Endometrial microvascular endothelial cells (primary cell): ENCODE data around the gene JAG2. TPM values are rescaled to one million over a fixed set of nuclear protein-coding genes. Genes with fewer than 3 reads are reported as not detected.

Experiments used
- in situ Hi-C: cut with HindIII; loops from 2 replicates; pipeline ENCODE4 v1.10.0; 2017; ENCODE audit warnings: low sequenced_read_pairs, low pct_unique_long_range_greater_than_20kb; ENCODE audit errors: inconsistent ontology term
- total RNA-seq: library from RNA; depleted of rRNA; stranded (reverse); fragments of >200 nt; gene quantifications from one replicate; pipeline ENCODE4 v1.2.3, GENCODE V29; 2015; ENCODE audit errors: inconsistent ontology term

Gene JAG2
- total RNA-seq, 1 donor from 2014 or later = 15.2 TPM

DNA sequence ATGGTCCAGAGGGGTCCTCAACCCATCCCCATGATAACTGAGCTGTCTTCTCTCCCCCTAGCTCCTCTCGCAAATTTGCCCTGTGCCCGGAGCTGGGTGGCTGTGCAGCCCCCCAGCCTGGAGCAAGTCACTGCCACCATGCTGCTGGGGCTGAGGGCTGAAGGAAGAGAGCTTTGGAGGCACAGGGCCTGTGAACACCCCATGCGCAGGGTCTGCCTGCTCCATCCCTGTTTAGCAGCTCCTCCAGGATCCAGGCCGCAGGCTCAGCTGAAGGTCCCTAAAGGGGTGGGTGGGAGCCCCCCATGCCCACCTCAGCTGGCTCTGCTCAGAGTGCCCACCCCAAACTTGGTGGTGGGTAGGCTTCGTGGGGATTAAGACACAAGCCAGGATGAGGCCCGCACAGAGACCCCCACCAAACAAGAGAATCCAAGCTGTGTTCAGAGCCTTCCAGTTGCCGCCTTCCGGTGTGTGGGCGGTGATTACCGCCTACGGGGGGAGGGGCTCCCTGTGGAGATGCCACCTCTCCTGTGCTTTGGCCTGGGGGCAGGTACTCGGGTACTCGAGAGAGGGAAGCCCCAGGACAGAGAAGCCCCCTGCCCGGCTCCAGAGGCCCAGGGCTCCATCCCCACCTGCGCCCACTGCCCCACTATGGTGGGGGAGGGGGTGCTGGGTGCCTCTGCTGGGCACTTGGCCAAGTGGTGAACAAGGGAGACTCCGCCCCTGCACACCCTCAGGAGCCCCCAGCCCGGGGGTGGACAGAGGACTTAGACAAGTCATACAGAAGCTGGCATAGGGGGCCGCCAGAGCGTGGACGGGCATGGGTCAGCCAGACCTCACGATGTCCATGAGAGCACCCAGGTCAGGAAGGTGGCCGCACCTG lies 1.4 kb upstream of the JAG2 start:
- in situ Hi-C loops = no loop called here

DNA sequence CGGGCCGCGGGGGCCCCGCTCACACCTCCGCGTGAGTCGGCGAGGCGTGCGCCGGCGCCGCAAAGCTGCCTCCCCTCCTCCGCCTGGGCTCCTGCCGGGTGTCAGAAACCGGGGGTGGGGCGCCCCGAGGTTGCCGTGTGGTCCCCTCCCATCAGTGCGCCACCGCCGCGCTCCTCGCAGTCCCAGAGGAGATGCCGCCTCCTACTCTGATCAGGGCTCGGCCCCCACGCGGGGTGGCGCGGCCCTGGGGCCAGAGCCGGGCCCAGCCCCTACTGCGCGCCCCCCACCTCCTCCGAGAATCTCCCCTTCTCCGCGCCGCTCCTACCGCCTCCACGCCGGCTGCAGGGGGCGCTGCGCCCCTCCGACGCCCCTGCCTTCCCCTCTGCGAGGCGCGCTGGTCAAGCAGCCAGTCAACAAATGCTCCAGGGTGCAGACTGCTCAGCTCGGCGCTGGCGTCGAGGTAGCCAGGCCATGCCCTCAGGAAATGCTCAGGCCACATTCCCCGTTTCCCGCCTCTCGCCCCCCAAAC lies 467 bp upstream of the JAG2 start:
- in situ Hi-C loops = no loop called here

DNA sequence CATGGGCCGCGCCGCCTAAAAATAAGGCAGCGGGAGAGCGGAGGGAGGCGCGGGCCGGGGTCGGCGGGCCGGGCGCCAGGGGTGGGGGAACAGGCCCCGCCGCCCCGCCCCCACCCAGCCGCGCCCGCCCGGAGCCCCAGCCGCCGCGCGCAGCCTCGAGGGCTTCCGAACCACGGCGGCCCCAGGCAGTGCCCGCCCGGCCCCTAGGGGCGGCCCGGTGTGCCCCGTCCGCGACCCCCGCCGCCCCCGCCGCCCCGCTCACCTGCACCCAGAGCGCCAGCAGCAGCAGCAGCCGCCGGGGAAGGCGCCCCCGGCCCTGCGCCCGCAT lies 519 bp downstream of the JAG2 start:
- in situ Hi-C loops = no loop called here

DNA sequence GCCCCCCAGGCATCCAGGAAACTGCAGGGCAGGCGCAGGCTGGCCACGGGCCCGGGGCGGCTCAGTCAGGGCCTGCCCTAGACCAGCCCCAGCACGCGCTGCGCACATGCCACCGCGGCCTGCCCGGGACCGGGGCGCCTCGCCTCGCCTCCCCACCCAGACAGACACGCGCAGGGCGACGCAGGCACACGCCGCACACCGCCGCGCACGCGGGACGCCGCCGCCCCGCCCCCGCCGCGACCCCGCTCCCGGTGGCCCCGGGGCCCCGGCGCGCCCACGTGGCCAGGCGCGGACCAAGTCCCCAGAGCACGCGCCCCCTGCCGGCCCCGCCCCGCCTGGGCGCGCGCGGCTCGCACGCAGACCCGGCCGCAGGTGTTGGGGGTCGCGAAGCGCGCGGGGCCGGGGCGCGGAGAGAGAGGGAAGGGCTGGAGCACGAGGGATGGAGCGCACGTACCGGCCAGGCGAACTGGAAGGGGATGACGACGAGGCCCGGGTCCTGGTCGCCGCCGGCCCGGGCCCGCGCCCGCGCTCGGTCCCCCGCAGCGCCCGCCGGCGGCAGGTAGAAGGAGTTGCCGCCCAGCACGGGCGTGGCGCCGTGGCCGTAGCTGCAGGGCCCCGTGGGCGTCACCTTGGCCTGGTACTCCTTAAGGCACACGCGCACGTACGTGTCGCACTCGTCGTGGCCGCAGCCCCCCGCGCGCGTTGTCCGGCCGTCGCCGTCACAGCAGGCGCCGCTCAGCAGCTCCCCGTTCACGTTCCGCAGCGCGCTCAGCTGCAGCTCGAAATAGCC lies 1.1 kb downstream of the JAG2 start:
- in situ Hi-C loops = no loop called here

DNA sequence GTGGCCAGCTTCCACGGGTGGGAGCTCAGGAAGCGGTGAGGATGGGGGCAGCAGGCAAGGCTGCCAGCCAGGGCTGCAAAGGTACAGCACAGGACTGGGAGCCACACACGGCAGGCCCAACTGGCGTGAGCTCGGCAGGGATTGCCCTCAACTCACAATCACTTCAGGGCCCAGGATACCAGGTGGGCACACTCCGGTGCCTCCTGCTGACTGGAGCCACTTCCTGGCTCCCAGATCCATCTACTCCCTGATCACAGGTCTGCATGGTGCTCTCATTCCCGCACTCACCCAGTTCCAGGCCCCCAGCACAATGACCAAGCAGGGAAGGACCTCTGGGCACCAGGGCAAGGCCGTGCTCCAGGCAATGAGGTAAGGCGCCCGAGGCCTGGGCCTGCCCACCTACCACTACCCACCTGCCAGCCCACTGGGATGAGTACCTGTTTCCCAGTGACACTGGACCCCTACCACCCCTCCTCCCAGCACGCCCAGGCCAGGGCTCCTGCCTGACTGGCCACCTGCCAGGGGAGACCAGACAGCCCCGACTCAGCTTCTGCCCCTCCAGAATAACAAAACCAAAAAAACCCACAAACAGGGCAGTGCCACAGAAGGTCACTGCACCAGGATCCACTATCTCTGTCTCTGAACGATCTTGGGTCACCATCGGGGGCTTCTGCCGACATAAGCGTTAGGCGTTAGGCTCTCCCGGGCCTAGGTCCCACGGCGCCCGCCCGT lies 1.8 kb downstream of the JAG2 start:
- in situ Hi-C loops = no loop called here

DNA sequence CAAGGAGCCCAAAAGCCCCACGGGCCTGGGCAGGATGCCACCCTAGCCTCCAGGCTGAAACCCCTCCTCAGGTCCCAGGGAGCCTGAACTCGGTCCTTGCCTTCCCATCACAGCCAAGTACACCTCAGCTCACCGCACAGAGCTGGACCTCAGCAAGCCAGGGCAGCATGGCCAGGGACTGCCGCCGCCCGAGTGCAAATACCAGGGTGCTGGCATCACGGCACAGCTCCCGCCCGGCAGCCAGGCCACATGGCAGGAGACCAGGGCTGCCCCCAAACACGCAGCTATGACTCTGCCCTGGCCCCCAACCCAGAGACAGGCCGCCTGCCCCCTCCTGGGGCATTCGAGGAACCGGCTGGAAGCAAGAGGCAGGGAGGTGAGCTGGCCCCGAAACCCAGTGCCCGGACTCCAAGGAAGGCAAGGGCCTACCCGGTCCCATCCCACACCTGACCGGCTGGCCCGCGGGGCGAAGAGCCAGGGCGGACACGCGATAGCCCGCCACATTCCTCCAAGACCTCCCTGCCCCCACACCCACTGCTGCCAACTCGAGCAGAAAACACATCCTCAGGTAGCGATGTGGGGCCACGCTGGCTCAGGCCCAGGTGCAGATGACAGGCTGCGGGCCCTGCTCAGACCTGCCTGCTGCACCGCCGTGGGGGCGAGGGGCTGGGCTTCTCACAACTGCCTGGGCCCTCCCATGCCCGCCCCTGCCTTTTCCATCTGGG lies 2.7 kb downstream of the JAG2 start:
- in situ Hi-C loops = no loop called here

DNA sequence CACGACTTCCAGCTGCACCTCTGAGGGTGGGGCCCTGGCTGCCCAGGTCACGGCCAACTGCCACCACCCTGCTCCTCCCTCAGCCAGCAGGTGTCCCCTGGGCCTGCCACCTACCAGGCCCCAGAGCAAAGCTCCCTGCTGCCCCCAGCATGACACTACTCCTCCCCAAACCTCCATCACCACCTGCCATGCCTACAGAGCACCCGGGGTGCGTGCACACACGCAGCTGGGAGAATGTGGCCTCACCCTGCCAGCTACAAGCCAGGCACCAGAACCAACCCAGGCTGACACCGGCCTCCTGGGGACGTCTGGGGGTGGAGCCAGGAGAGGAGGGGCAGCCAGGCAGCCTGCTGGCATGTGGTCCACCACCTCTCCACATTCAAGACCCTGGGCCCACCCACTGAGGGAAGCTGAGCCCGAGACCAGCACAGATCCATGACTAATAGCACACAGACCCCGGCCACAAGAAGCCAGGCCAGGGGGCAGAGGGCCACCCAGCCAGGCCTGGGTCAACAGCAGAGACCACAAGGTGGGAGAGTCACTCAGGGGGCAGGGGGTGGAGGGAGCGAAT lies 3.4 kb downstream of the JAG2 start:
- in situ Hi-C loops = no loop called here

DNA sequence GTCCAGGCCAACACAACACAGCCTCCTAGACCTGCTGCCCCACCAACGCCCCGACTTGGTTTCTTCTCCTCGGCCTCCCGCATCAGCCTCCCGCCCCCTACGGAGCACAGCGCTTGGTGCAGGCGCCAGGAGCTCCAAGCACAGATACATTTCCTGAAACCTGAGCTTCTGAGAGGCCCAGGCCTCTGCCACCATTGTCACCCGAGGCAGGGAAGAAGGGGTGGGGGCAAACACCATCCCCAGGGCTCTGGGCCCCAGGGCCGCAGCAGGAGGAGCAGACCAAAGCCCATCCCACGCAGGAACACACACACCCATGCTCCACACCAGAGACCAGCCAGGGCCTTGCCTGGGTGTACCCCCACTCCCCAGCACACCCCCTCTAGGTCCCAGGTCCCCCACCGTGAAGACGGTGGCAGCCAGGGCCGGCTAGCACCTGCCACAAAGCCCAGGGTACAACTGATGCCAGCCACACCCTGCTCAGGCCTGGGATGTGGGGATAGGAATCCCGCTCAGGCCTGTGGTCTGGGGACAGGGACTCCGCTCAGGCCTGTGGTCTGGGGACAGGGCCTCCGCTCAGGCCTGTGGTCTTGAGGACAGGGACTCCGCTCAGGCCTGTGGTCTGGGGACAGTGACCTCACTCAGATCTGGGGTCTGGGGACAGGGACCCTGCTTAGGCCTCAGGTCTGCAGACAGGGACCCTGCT lies 5.4 kb downstream of the JAG2 start:
- in situ Hi-C loops = no loop called here

DNA sequence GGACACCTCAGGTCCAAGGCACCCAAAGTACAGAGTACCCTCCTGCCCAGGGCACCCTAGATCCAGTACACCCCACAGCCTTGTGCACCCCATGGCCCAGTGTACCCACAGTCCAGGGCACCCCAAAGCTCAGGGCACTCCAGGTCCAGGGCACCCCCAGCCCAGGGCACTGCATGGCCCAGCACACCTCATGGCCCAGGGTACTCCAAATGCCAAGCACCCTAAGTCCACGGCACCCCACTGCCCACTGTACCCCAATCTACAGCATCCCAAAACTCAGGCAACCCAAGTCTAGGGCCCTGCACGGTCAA lies 6.0 kb downstream of the JAG2 start:
- in situ Hi-C loops = no loop called here

DNA sequence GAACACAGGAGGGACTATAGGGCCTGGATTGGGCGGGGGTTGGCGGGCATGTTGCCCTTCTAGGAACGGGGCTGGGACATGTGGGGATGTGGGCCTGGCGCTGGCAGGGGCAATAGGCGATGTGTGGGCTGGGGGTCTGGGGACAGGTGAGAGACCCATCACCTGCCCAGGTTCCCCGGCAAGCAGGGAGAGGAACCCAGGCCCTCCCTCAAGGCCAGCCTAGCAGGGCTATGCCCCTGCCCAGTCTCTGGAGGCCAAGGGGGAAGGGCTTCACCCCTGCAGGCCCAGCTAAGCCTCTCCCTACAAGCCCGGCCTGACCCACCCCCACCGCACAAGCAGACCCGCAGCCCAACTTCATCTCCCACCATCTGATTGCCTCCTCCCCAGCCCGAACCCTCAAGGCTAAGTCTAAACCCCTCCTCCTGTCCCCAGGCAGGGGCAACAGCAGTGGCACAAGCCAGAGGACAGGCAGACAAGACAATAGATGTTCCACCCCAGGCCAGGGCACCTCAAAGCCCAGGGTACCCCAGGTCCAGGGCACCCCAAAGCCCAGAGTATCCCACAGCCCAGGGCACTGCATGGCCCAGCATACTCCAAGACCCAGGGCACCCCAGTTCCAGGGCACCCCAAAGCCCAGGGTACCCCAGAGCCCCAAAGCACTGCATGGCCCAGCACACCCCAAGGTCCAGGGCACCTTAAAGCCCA lies 6.5 kb downstream of the JAG2 start:
- in situ Hi-C loops = no loop called here

DNA sequence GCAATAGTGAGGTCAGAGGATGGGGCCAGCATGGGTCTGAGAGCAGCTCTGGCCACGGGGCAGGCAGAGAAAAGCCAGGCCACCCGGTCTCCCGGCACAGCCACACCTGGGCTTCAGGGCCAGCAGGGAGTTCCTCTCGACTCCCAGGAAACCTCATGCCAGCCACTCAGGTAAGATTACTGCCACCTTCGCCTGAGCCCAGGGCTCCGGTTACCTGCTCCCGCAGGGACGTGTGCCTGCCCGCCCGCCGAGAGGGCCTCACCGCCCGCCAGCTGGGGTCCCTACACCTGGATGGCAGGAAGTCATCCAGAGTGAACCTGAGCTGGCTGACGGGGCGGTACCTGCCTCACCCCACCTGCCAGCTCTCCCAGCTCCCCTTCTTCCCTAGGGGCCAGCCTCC lies 7.3 kb downstream of the JAG2 start:
- in situ Hi-C loops = no loop called here

DNA sequence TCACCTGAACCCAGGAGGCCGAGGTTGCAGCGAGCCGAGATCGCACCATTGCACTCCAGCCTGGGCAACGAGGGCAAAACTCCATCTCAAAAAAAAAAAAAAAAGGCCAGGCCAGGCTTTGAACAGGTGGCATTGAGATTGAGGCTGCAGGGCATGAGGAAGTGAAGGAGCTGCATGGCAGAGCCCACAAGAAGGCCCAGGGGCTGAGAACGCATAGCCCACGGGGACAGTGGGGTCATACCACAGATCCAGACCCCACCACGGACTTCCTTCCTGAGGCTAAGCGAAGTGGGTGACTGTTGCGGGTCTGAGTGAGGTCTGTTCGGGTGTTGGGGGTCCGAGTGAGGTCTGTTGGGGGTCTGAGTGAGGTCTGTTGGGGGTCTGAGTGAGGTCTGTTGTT lies 7.8 kb downstream of the JAG2 start:
- in situ Hi-C loops = no loop called here

DNA sequence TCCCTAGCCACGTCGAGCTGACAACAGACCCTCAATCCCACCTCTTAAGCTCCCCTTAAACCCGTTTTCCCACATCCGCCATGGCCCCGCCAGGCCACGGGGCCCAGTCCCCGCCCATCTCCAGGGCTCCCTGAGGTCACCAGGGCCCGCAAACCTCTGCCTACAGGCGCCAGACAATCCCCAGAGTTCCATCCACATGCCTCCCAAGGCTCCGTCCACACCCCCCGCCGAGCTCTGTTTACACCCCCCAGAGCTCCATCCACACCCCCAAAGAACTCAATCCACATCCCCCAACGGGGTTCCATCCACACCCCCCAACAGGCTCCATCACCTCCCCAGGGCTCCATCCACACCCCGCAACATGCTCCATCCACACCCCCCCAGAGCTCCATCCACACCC lies 9.2 kb downstream of the JAG2 start:
- in situ Hi-C loops = no loop called here

DNA sequence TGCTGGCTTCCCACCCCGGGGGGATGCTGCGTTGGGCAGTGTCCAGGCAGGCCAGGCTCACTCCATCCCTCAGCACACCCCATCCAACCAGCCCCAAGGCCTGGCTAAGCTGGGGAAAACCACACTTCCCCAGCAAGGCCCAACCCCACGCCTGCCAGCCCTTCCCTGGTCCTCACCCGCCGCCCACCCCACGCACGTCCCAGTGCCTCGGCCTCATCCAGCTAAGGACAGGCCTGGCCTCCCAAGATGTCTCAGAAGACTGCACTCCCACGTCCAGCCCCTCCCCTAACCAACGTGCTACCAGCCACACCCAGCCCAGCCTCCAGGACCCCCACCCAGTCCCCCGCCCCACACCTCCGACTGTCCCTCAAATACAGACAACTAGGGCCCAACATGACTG lies 9.8 kb downstream of the JAG2 start:
- in situ Hi-C loops = no loop called here

DNA sequence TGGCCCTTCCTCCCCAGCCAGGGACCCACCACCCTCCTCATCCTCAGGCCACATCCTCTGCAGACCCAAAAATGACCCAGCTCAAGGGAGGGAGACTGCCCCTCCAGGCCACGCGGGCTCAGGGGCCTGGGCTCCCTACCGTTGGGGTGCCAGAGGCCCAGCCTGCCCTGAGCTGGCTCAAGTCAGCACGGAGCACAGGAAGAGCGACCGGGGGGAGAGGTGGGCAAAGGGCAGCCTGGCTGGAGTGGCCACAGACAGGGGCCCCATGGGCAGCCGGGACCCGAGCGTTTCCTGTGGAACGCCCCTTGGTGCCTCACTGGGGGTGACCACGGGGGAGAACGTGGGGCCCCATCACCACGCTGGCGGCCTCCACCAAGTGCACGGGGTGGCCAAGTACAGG lies 10.7 kb downstream of the JAG2 start:
- in situ Hi-C loops = no loop called here

DNA sequence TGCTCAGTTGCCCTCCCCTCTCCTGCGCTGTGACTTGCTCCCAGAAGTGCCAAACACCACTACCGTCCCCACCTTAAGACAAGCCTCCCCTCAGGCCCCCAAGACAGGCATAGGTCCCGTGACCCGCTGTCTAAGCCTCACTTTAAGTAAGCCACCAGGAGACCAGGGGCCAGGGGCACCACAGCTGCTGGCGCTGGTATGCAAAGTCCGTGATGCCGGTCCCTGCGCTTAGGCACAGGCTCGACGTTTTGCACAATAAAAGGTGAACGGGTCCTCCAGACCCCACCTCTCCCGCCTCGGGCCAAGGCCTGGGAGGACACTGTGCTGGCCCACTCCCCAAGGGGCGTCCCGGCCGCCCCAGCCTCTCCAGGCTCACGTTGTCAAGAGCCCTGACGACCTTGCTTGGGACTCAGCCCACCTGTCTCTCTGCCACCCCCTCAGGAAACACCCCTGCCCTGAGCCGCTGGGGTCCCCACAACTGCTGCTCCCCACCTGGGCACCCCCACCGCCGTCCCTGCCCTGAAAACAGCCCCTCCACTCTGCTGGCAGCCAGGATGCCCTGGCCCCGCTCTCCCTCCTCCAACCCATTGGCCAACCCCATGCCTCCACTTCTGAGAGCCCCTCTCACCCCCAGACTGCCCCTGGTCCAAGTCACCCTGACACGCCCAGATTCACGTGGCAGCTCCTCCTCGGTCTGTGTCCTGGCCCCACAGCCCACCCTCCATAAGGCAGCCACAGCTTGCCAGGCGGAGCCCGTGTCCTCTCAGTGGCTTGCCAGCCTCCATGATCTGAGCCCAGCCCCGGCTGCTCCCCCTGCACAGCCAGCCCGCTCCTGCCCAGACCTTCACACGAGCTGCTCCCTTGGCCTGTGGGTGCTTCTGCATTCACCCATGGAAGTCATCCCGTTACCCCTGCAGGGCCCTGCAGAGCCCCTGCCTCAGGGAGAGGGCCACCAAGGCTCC lies 11.9 kb downstream of the JAG2 start:
- in situ Hi-C loops = no loop called here
